CD4-positive, alpha-beta T cell treated with Interleukin-15 for 4 hours (primary cell): Measurements from ENCODE around the gene NAALADL2.
"Not testable (repeated sequence)": the region's sequence is repeated elsewhere in the genome, so short reads cannot be mapped to it uniquely, and the experiment has no call there.

ENCODE experiments used
- DNase-seq: peaks from one replicate; pipeline ENCODE4 v3.0.0-alpha.2; 2020; ENCODE audit warnings: low spot score

The NAALADL2 gene

GRCh38 chr3:175485436-175485835 lies 626.3 kb downstream of the NAALADL2 start:
- no peak for DNase-seq

GRCh38 chr3:175486255-175486654 lies 627.1 kb downstream of the NAALADL2 start:
- no peak for DNase-seq

- DNase-seq: no peak
These were observed 630.3 kb downstream of the NAALADL2 start for GRCh38 chr3:175489406-175489805.

GRCh38 chr3:175493301-175493700 lies 634.2 kb downstream of the NAALADL2 start:
- no peak for DNase-seq

- no peak for DNase-seq
These were observed 636.2 kb downstream of the NAALADL2 start for GRCh38 chr3:175495331-175495730.

GRCh38 chr3:175502155-175502554 lies 643.0 kb downstream of the NAALADL2 start:
- DNase-seq: no peak

- DNase-seq: no peak
These were observed 652.2 kb downstream of the NAALADL2 start for GRCh38 chr3:175511219-175511785.

- DNase-seq: no peak
These were observed 653.6 kb downstream of the NAALADL2 start for GRCh38 chr3:175512700-175513099.

GRCh38 chr3:175518459-175518858 lies 659.3 kb downstream of the NAALADL2 start:
- no peak for DNase-seq

- no peak for DNase-seq
These were observed 662.3 kb downstream of the NAALADL2 start for GRCh38 chr3:175521406-175521805.

GRCh38 chr3:175526191-175526590 lies 667.1 kb downstream of the NAALADL2 start:
- DNase-seq: no peak

- DNase-seq: no peak
These were observed 667.6 kb downstream of the NAALADL2 start for GRCh38 chr3:175526609-175527280.

- not testable (repeated sequence) for DNase-seq
These were observed 669.6 kb downstream of the NAALADL2 start for GRCh38 chr3:175528693-175529092.

GRCh38 chr3:175535351-175535750 lies 676.2 kb downstream of the NAALADL2 start:
- no peak for DNase-seq

- no peak for DNase-seq
These were observed 687.0 kb downstream of the NAALADL2 start for GRCh38 chr3:175546115-175546514.

- DNase-seq: no peak
These were observed 693.8 kb downstream of the NAALADL2 start for GRCh38 chr3:175552929-175553328.

GRCh38 chr3:175554801-175555200 lies 695.7 kb downstream of the NAALADL2 start:
- no peak for DNase-seq

GRCh38 chr3:175558261-175558660 lies 699.1 kb downstream of the NAALADL2 start:
- no peak for DNase-seq

GRCh38 chr3:175564363-175564762 lies 705.2 kb downstream of the NAALADL2 start:
- no peak for DNase-seq

GRCh38 chr3:175571096-175571495 lies 712.0 kb downstream of the NAALADL2 start:
- DNase-seq: no peak

GRCh38 chr3:175573226-175573625 lies 714.1 kb downstream of the NAALADL2 start:
- no peak for DNase-seq

GRCh38 chr3:175580318-175580717 lies 721.2 kb downstream of the NAALADL2 start:
- DNase-seq: no peak

GRCh38 chr3:175585898-175586297 lies 726.8 kb downstream of the NAALADL2 start:
- no peak for DNase-seq

GRCh38 chr3:175590745-175591144 lies 731.6 kb downstream of the NAALADL2 start:
- no peak for DNase-seq
